CD1c-positive myeloid dendritic cell (primary cell): ENCODE measurements around the gene ARRDC5.
"Not testable (repeated sequence)": the region's sequence is repeated elsewhere in the genome, so short reads cannot be mapped to it uniquely, and the experiment has no call there.

Experiments
- DNase-seq: peaks from one replicate; pipeline ENCODE4 v3.0.0-alpha.2; 2016; ENCODE audit errors: extremely low spot score

ARRDC5 gene

DNA sequence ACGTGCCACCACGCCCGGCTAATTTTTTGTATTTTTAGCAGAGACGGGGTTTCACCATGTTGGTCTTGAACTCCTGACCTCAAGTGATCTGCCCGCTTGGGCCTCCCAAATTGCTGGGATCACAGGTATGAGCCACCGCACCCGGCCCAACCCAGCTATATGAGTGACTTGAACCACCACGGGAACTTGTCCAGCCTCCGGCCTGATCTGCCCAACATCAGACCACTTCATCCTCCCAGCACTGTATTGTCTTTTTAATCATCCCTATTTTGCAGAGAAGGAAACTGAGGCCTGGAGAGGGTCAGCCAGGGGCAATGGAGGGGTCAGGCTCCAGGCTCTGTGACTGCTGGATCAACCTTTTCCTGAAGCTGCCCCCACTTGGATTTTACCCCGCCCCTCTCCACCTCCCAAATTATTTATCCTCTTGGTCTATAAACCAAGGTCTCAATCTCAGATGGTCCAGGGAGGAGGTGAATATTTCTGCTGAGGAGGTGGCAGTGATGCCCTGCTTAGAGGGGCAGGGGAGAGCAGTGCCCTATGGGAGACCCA, 34.3 kb downstream of the ARRDC5 start:
- DNase-seq, result no peak

DNA sequence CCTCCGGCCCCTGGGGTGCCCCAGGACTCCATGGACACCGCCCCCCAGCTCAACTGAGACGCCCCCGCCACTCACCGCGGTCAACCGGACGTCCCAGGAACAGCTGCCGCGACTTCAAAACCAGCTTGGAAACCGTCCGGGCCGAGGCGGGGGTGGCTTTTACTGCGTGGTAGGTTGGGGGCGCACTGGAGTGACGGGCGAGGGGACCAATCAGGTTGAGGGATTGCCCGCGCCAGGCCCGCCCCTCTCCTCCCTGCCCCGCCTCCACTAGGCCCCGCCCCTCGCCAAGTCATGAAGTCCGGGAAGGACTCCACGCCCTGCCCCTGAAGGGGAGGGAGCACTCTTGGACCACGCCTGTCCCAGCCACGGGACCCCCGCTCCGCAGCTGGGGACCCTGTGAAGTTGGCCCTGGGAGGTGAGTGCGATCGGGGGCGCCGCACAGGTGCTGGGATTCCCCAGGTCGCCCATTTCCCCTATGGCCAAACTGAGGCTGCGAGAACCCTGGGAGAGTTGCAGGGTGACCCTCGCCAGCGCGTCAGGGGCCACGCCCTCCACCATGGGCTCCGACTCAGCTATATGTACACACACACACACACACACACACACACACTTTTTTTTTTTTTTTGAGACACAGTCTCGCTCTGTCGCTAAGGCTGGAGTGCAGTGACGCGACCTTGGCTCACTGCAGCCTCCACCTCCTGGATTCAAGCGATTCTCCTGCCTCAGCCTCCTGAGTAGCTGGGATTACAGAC, 35.0 kb downstream of the ARRDC5 start, which contains the start of gene PLIN3:
Gene PLIN3, minus strand, starts transcription at position 134 of the 752 bp plus-strand sequence. CDS start 6,273 bp downstream, outside the sequence.
- peak; percentile 96 for DNase-seq

DNA sequence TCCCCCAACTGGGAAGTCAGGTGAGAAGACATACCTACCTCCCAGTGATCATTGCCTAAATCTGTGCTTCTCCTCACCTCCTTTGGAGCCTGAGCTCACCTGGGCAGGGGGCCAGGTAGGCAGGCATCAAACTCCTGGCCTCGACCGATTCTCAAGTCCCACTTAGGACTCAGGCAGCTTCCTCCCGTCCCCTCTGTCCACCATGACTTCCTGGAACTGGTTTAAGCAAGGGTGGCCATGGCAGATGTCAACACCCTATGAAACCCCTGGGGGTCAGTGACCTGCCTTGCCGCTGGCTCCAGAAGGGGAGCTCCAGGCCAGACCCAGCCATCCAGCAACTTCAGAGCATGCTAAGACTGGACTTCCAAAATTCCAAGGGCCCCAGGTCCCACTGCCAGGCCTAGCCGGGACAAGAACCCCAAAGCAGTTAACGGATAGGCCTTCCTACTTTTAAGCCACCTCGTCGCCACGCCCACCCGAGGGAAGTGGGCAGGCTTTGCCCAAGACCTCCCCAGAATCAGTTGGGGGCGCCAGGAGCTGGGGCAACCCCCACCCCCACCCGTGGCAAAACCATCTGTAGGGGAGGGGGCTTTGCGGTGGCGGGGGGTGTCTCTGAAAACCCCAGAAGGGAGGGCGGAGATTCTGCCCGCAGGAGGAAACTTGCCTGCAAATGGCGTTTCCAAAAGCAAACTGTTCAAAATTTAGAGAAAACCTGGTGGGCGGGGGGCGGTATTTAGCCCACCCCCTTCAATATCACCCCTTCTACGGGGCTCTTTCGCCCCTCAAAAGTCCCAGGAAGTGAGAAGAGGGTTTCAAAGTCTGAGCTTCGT, 35.9 kb downstream of the ARRDC5 start:
- peak; percentile 68 for DNase-seq

DNA sequence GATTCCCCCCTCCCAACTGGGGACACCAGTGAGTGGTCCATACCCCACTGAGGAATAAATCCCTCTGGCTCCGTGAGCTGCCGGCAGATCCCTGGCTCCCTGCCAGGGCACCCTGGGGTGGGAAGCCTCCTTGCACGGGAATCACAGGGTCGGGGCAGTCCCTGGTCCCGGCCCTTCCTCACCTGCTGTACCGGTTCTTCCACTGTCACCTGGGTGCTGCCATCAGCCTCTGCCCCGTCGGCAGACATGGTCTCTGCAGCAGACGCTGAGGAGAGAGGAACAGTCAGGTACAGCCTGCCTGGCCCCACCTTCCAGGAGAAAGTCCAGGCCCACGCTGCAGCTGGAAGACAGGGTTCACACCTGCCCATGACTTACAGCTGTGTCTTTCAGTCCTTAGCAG, 41.5 kb downstream of the ARRDC5 start:
- no peak for DNase-seq

DNA sequence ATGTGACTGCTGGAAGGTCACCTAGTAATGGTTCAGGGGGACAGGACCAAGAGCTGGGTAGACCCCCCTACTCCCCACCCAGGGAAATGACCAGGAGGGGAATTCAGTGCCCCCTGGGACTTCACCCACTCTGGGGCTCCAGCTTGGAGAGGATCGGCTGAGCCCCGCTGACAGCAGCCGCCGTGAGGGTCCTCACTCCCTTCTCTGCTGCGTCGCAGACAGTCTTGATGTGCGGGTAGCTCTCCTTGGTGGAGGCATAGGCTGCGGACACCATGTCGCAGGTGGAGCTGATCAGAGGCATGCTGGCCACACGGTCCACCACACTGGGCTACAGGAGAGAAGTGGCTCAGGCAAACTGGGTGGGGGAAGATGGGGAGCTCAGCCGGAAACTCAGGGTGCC, 43.0 kb downstream of the ARRDC5 start:
- DNase-seq, result no peak

DNA sequence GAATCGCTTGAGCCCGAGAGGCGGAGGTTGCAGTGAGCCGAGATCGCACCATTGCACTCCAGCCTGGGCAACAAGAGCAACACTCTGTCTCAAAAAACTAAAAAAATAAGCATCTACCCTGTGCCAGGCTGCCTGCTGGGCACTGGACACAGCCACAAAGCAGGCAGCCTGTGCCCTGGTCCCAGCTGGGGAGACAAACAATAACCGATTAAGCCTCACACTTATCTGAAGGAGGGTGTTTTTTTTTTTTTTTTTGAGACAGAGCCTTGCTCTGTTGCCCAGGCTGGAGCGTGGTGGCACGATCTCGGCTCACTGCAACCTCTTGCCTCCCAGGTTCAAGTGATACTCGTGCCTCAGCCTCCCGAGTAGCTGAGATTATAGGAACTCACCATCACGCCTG, 46.2 kb downstream of the ARRDC5 start:
- DNase-seq, result not testable (repeated sequence)

DNA sequence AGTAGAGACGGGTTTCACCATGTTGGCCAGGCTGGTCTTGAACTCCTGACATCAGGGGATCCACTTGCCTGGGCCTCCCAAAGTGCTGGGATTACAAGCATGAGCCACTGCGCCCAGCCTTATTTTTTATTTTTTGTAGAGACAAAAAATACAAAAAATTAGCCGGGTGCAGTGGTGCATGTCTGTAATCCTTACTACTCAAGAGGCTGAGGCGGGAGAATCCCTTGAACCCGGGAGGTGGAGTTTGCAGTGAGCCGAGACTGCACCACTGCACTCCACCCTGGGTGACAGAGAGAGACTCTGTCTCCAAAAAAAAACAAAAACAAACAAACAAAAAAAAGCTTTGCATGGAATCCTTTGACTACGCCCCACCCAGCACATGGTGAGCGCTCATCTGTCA, 49.2 kb downstream of the ARRDC5 start:
- not testable (repeated sequence) for DNase-seq

DNA sequence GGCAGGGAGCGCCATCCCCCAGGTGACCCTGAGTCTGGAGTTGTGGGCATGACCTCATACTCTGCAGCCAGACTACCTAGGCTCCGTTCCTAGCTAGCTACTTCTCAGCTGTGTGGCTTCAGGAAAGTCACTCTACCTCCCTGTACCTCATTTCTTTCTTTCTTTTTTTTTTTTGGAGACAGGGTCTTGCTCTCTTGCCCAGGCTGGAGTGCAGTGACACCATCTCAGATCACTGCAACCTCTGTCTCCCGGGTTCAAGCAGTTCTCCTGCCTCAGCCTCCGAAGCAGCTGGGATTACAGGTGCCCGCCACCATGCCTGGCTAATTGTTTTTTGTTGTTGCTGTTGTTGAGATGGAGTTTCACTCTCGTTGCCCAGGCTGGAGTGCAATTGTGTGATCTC, 50.2 kb downstream of the ARRDC5 start:
- no peak for DNase-seq

DNA sequence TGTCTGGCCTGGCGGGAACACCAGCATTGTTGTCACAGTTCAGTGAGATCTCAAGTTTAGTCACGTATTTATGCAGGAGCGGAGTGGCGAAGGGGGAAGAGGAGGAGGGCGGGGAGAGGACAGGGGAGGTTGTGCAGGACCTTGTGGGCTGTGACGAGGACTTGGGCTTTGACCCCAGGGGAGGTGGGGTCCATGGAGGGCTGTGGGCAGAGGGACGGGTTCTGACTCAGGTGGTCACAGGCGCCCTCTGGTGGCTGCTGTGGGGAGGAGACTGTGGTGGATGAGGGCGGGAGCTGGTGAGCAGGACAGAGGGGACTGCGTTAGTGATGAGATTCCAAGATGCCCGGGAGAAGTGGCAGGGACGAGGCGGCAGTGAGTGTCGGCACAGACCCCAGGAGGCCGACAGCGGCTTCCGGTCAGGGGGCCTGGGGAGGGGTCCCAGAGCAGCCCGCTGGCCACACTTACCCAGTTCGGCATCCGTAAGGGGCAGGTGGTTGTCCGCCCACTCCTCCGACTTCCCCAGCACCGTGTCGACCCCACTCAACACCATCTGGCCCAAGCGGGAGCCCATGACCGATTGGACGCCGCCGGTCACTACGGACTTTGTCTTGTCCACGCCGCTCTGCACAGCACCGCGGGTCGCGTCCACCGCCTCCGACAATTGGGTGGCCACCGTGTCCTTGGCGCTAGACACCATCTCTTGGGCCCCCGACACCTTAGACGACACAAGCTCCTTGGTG, 51.0 kb downstream of the ARRDC5 start:
- DNase-seq, result peak; percentile 58

DNA sequence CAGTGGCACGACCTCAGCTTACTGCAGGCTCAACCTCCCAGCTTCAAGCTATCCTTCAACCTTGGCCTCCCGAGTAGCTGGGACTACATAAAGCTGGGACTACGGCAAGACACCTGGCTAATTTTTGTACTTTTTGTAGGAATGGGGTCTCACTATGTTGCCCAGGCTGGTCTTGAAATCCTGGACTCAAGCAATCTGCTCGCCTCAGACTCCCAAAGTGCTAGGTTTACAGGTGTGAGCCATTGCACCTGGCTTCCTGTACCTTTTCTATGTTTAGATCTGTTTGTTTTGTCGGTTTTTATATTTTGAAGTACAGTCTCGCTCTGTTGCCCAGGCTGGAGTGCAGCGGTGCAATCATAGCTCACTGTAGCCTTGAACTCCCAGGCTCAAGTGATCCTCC, 53.7 kb downstream of the ARRDC5 start:
- DNase-seq, result no peak

DNA sequence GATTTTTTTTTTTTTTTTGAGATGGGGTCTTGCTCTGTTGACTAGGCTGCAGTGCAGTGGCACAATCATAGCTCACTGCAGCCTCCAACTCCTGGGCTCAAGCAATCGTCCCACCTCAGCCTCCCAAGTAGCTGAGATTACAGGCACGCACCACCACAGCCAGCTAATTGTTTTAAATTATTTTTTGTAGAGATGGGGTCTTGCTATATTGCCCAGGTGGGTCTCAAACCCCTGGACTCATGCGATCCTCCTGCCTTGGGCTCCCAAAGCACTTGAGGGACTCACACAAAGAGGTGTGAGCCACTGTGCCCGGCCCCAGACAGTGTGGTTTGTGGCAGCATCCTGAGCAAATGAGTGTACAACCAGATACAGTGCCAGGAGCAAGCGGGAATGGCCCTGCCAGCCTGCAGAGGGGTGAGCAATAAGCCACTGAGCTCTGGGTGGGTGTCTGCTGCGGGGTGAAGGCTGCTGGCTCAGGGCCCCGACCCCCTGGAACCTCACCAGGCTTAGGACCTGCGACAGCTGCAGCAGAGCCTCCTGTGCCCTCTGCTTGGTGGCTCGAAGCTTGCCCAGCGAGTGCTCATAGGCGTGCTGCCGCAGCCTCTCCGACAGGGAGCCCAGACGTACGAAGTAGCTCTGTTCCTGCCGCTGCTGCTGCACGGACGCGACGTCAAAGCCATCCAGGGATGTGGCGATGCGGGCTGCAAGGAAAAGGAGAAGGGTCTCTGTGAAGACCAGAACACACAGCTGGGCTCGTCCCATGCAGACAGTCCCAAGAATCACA, 55.3 kb downstream of the ARRDC5 start:
- no peak for DNase-seq

DNA sequence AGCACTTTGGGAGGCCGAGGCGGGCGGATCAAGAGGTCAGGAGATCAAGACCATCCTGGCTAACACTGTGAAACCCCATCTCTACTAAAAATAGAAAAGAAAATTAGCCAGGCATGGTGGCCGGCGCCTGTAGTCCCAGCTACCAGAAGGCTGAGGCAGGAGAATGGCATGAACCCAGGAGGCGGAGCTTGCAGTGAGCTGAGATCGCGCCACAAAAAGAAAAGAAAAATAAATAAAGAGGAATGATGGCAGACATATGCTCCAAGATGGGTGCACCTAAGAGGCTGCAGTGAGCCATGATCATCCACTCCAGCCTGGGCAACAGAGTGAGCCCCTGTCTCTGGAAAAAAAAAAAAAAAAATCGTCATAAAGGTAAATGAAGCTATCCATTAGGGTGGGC, 56.7 kb downstream of the ARRDC5 start:
- not testable (repeated sequence) for DNase-seq

DNA sequence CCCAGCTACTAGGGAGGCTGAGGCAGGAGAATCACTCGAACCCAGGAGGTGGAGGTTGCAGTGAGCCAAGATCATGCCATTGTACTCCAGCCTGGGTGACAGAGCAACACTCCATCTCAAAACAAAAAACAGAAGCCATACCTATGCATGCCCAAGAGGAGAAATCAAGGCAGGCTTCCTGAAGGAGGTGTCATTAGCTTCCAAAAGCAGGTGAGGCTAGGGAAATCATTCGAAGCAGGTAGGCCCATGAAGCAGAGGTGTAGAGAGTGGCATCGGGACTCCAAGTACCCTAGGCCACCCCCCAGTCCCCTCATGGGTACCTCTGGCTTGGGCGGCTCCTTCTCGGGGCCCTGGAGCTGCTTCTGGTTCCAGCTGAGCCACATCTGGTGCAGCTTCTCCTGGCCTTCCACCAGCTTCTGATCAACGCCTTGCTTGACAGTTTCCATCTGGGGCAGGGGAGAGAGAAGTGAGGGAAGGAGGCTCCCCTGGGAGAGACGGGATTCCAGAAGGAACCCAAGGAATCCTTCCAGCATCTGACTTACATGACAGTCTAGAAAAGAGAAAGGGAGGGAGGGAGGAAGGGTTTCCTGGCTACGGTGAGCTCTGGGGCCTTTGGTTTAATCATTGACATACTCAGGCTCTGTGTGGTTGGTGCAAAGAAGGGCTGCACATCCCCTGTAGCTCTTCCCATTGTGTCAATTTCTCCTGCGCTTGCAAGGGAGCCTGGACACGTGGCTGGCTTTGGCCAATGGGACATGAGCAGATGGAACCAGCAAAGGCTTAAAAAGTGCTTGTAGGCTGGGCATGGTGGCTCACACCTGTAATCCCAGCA, 58.1 kb downstream of the ARRDC5 start:
- DNase-seq, result no peak

DNA sequence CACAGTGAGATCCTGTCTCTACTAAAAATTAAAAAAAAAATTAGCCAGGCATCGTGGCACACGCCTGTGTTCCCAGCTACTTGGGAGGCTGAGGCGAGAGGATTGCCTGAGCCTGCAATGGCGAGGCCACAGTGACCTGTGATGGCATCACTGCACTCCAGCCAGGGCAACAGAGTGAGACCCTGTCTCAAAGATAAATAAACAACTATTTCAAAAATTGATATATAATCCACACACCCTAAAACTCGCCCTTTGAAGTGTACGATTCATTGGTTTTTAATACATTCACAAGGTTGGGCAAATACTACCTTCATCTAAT, 59.1 kb downstream of the ARRDC5 start:
- DNase-seq, result no peak
